ENCODE data around the gene QDPR.

- TF ChIP-seq CTCF (IDR thresholded peaks at IDR 0.05; ENCODE audit: low read length) (no peak), EZH2 (optimal IDR thresholded peaks at IDR 0.05; ENCODE audit: low read depth, low read length) (no peak), EZH2phosphoT487 (IDR thresholded peaks at IDR 0.05; ENCODE audit: low read length) (no peak)
Observed at GRCh38 chr4:17463606-17464005, 48.3 kb downstream of the QDPR start.

All from MM.1S (cell line).